GM21717 (cell line): ENCODE measurements around the gene POC1A.

ENCODE experiments used
- ATAC-seq: cut with Tn5 transposase; IDR thresholded peaks from one replicate; pipeline ENCODE4 v1.9.1; 2021; ENCODE audit warnings: mild to moderate bottlenecking, moderate library complexity; ENCODE audit not compliant: unreplicated experiment

Gene POC1A

GRCh38 chr3:52070724-52071621, 83.2 kb downstream of the POC1A start:
- no peak for ATAC-seq

- ATAC-seq: no peak
These were observed 84.4 kb downstream of the POC1A start for GRCh38 chr3:52069855-52070254.

- no peak for ATAC-seq
These were observed 85.1 kb downstream of the POC1A start for GRCh38 chr3:52069135-52069534.

GRCh38 chr3:52068730-52069129, 85.5 kb downstream of the POC1A start:
- ATAC-seq: no peak

- no peak for ATAC-seq
These were observed 86.1 kb downstream of the POC1A start for GRCh38 chr3:52068055-52068571.

GRCh38 chr3:52067526-52067925, 86.7 kb downstream of the POC1A start:
- no peak for ATAC-seq

GRCh38 chr3:52067046-52067445, 87.2 kb downstream of the POC1A start:
- ATAC-seq: no peak

GRCh38 chr3:52065264-52065756, 88.9 kb downstream of the POC1A start:
- no peak for ATAC-seq

- ATAC-seq: no peak
These were observed 89.7 kb downstream of the POC1A start for GRCh38 chr3:52064561-52064960.

GRCh38 chr3:52063026-52063723, 91.0 kb downstream of the POC1A start:
- no peak for ATAC-seq

GRCh38 chr3:52062505-52062904, 91.7 kb downstream of the POC1A start:
- no peak for ATAC-seq

GRCh38 chr3:52061121-52061910, 92.9 kb downstream of the POC1A start:
- no peak for ATAC-seq

- no peak for ATAC-seq
These were observed 94.4 kb downstream of the POC1A start for GRCh38 chr3:52059781-52060180.

- ATAC-seq: no peak
These were observed 96.3 kb downstream of the POC1A start for GRCh38 chr3:52057812-52058495.

GRCh38 chr3:52056968-52057811, 97.0 kb downstream of the POC1A start:
- ATAC-seq: peak; percentile 67

- ATAC-seq: peak; percentile 27
These were observed 97.7 kb downstream of the POC1A start, which contains the start of gene DUSP7 for GRCh38 chr3:52056521-52056967. Gene DUSP7 (minus strand): TSS chr3:52056571. CDS start chr3:52056366, 205 bp downstream.

- ATAC-seq: peak; percentile 8
These were observed 98.5 kb downstream of the POC1A start for GRCh38 chr3:52055537-52056351.
